Upper lobe of left lung (tissue), 4 donors: ENCODE measurements around the gene ELK1.

ENCODE experiments used
- POLR2A ChIP-seq, 4 donors: fragments of 450-650 bp; IDR thresholded peaks; one replicate each; pipeline ENCODE4 v1.5.1; 2016 to 2017; ENCODE audit warnings: antibody characterized with exemption in 4 of 4, mild to moderate bottlenecking in 2 of 4
- POLR2AphosphoS5 ChIP-seq, 2 donors: sonication (generic); formaldehyde crosslinking; IDR thresholded peaks; one replicate each; pipeline ENCODE4 v1.5.1; 2017; ENCODE audit warnings: antibody characterized with exemption in 2 of 2
- TF ChIP-seq, protein P1 (sequence below), 6 experiments: fragments of 450-650 bp in 4 of 6; fragments of 200-600 bp in 2 of 6; sonication (generic) in 2 of 6; IDR thresholded peaks; one replicate each; pipeline ENCODE4 v1.5.1; 2016 to 2019; ENCODE audit warnings: antibody characterized with exemption in 6 of 6

DNA sequence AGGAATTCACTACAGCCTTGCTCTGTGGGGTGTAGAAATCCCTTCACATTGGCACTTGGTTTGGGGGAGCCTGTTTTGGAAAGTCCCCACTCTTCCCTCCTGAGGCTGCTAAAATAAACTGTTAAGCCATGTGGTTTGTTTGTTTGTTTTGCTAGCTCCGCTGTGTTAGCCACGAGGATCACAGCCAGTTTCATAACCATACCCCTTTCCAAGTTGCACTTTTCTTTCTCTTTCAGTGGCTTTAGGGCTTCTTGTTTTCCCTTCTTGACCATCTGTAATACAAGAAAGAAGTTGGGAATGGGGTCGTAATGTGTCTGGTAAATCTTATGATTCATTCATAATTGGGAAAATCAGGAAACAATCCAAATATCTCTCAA, 33.5 kb upstream of the ELK1 start:
- TF ChIP-seq, protein P1, sequence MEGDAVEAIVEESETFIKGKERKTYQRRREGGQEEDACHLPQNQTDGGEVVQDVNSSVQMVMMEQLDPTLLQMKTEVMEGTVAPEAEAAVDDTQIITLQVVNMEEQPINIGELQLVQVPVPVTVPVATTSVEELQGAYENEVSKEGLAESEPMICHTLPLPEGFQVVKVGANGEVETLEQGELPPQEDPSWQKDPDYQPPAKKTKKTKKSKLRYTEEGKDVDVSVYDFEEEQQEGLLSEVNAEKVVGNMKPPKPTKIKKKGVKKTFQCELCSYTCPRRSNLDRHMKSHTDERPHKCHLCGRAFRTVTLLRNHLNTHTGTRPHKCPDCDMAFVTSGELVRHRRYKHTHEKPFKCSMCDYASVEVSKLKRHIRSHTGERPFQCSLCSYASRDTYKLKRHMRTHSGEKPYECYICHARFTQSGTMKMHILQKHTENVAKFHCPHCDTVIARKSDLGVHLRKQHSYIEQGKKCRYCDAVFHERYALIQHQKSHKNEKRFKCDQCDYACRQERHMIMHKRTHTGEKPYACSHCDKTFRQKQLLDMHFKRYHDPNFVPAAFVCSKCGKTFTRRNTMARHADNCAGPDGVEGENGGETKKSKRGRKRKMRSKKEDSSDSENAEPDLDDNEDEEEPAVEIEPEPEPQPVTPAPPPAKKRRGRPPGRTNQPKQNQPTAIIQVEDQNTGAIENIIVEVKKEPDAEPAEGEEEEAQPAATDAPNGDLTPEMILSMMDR (IDR thresholded peaks at IDR 0.05), result no peak
- TF ChIP-seq POLR2A (IDR thresholded peaks at IDR 0.05) (no peak), POLR2AphosphoS5 (IDR thresholded peaks at IDR 0.05) (no peak)
